ENCODE results near the gene LRRC8C. TPM values are rescaled to one million over a fixed set of nuclear protein-coding genes. Genes with fewer than 3 reads are reported as not detected.

LRRC8C gene
- total RNA-seq, 2 donors from 2014 or later, result 2.0 to 12.4 TPM

DNA sequence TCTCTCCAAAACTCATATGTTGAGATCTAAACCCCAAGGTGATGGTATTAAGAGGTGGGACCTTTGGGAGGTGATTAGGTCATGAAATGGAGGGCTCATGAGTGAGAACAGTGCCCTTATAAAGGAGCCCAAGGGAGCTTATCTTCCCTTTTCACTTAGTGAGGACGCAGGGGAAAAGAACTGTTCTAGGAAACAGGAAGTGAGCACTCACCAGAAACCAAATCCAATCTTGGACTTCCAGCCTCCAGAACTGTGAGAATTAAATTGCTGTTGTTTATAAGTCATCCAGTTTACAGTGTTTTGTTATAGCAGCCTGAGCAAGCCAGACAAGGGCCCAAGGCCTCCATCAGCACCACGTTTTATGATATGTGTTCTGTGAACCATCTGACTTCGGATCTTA lies 127.6 kb downstream of the LRRC8C start:
- Histone ChIP-seq H3K4me3 (no peak overlapping the region), H3K9me3 (no peaks in the 10 kb centered on the region), H3K27ac (no peak overlapping the region), H3K36me3 (no peaks in the 10 kb centered on the region), H3K4me1 (replicated peaks) (no peaks in the 10 kb centered on the region), H3K27me3 (replicated peaks; ENCODE audit: insufficient read depth) (no peaks in the 10 kb centered on the region)
- TF ChIP-seq, protein P1, sequence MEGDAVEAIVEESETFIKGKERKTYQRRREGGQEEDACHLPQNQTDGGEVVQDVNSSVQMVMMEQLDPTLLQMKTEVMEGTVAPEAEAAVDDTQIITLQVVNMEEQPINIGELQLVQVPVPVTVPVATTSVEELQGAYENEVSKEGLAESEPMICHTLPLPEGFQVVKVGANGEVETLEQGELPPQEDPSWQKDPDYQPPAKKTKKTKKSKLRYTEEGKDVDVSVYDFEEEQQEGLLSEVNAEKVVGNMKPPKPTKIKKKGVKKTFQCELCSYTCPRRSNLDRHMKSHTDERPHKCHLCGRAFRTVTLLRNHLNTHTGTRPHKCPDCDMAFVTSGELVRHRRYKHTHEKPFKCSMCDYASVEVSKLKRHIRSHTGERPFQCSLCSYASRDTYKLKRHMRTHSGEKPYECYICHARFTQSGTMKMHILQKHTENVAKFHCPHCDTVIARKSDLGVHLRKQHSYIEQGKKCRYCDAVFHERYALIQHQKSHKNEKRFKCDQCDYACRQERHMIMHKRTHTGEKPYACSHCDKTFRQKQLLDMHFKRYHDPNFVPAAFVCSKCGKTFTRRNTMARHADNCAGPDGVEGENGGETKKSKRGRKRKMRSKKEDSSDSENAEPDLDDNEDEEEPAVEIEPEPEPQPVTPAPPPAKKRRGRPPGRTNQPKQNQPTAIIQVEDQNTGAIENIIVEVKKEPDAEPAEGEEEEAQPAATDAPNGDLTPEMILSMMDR (IDR thresholded peaks at IDR 0.05), result no peak
- TF ChIP-seq POLR2AphosphoS5 (IDR thresholded peaks at IDR 0.05) (no peak), POLR2A (IDR thresholded peaks at IDR 0.05) (no peak)
- intact Hi-C loops (cut with DNase I), result loop anchor here (5.0 kb wide), 1 partner anchor 278 kb away; no protein-coding TSS in a partner anchor
- DNase-seq (ENCODE audit: low spot score), result no peak
- 81% methylated on average over 3 of the region's 3 CpGs for WGBS

DNA sequence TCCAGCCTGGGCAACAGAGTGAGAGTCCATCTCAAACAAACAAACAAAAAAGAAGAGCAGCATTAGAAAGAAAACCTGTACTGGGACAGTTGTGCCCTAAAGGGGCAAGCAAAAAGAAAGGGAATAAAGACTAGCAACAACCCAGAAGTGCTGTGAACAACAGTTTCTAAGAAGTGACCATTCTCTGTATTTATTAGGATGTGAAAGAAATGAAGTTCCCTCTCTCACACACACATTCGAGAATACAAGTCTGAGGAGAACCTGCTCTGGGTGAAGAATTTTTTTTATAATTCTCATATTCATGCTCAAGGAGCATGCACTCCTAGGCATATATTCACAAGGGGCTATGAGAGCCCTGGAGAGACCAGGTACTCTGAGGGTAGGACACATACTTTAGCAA lies 128.4 kb downstream of the LRRC8C start:
- intact Hi-C loops (cut with DNase I), result loop anchor here (5.0 kb wide), 1 partner anchor 279 kb away; no protein-coding TSS in a partner anchor
- no peaks in the 10 kb centered on the region for H3K36me3 ChIP-seq
- no peaks in the 10 kb centered on the region for H3K4me1 ChIP-seq (replicated peaks)
- H3K9me3 ChIP-seq, result no peaks in the 10 kb centered on the region
- TF ChIP-seq POLR2A (IDR thresholded peaks at IDR 0.05) (no peak), POLR2AphosphoS5 (IDR thresholded peaks at IDR 0.05) (no peak)
- TF ChIP-seq, protein P1 (IDR thresholded peaks at IDR 0.05), result no peak
- no peak overlapping the region for H3K27ac ChIP-seq
- no peaks in the 10 kb centered on the region for H3K27me3 ChIP-seq (replicated peaks; ENCODE audit: insufficient read depth)
- no peak for DNase-seq (ENCODE audit: low spot score)
- WGBS, result 92% methylated on average over 1 of the region's 1 CpG
- H3K4me3 ChIP-seq, result no peak overlapping the region

DNA sequence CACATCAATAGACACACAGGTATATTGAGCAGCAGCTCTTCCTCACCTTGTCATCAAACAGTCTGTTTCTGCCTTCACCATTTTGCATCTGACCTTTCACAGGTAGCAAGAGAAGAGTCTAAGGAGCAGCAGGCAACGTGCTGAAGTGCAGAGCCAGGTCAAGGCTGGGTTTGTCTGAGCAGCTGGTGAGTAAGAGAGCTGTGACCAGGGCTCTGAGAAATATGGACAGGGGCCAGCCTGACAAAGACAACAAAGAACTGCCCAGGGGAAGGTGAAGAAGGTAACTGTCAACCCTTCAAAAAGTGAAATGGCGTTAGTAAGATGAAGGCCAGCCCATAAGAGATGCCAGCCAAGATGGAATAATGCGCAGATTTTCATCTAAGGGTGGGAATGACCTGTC lies 129.0 kb downstream of the LRRC8C start:
- whole genome bisulfite sequencing, result 92% methylated on average over 3 of the region's 3 CpGs
- no peak overlapping the region for H3K4me3 ChIP-seq
- H3K27ac ChIP-seq, result no peak overlapping the region

DNA sequence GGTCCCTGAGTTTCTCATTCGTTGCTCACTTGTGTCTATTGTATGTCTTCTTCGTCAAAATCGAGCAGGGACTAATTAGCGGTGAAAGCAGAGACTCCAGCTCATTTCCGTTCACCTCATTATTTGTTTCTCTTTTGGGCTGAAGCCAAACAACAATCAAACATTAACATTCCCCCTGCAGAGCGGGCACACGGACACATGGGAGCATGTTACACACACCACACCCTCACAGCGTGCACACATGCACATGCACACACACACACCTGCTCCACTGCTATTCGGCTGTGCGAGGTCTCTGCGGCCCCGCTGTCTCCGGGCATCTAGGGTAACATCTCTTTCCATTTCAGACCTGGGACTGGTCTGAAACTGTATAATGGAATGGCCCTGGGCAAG lies 129.5 kb downstream of the LRRC8C start:
- H3K4me3 ChIP-seq, result no peak overlapping the region
- H3K4me1 ChIP-seq (replicated peaks), result no peaks in the 10 kb centered on the region
- DNase-seq (ENCODE audit: low spot score), result no peak
- intact Hi-C loops (cut with DNase I), result loop anchor here (2.0 to 5.0 kb wide), 2 partner anchors 132 to 280 kb away; no protein-coding TSS in a partner anchor
- no peaks in the 10 kb centered on the region for H3K36me3 ChIP-seq
- TF ChIP-seq POLR2AphosphoS5 (IDR thresholded peaks at IDR 0.05), result no peak
- TF ChIP-seq, protein P1 (IDR thresholded peaks at IDR 0.05), result no peak
- TF ChIP-seq POLR2A (IDR thresholded peaks at IDR 0.05), result no peak
- no peaks in the 10 kb centered on the region for H3K27me3 ChIP-seq (replicated peaks; ENCODE audit: insufficient read depth)
- no peak overlapping the region for H3K27ac ChIP-seq
- 58% methylated on average over 13 of the region's 13 CpGs for WGBS
- no peaks in the 10 kb centered on the region for H3K9me3 ChIP-seq

More for the DNA sequence above, 129.0 kb downstream of the LRRC8C start:
- intact Hi-C loops (cut with DNase I), result loop anchor here (2.0 to 5.0 kb wide), 2 partner anchors 131 to 280 kb away; no protein-coding TSS in a partner anchor
- Histone ChIP-seq H3K4me1 (replicated peaks) (no peaks in the 10 kb centered on the region), H3K36me3 (no peaks in the 10 kb centered on the region), H3K9me3 (no peaks in the 10 kb centered on the region), H3K27me3 (replicated peaks; ENCODE audit: insufficient read depth) (no peaks in the 10 kb centered on the region)
- DNase-seq (ENCODE audit: low spot score), result no peak
- no peak for TF ChIP-seq POLR2A (IDR thresholded peaks at IDR 0.05)
- TF ChIP-seq, protein P1 (IDR thresholded peaks at IDR 0.05), result no peak
- TF ChIP-seq POLR2AphosphoS5 (IDR thresholded peaks at IDR 0.05), result no peak
